ENCODE results near the gene TMIE.

The TMIE gene

GRCh38 chr3:46669191-46669999 is 31.8 kb upstream of the TMIE start:
- no peak for DNase-seq

- DNase-seq, result no peak
Observed at GRCh38 chr3:46670000-46670890, 30.9 kb upstream of the TMIE start.

- DNase-seq, result no peak
Observed at GRCh38 chr3:46670891-46671427, 30.2 kb upstream of the TMIE start.

- DNase-seq, result no peak
Observed at GRCh38 chr3:46671541-46672348, 29.4 kb upstream of the TMIE start.

- no peak for DNase-seq
Observed at GRCh38 chr3:46672349-46672695, 28.9 kb upstream of the TMIE start.

- DNase-seq, result no peak
Observed at GRCh38 chr3:46673151-46674030, 27.8 kb upstream of the TMIE start.

- no peak for DNase-seq
Observed at GRCh38 chr3:46674031-46674845, 27.0 kb upstream of the TMIE start.

- DNase-seq, result no peak
Observed at GRCh38 chr3:46675426-46675825, 25.8 kb upstream of the TMIE start.

GRCh38 chr3:46675843-46676567 is 25.2 kb upstream of the TMIE start:
- no peak for DNase-seq

GRCh38 chr3:46676601-46677410 is 24.4 kb upstream of the TMIE start:
- no peak for DNase-seq

- DNase-seq, result no peak
Observed at GRCh38 chr3:46677411-46677726, 23.8 kb upstream of the TMIE start.

- DNase-seq, result no peak
Observed at GRCh38 chr3:46678280-46678679, 22.9 kb upstream of the TMIE start.

- DNase-seq, result no peak
Observed at GRCh38 chr3:46679681-46680080, 21.5 kb upstream of the TMIE start.

GRCh38 chr3:46680298-46680826 is 20.8 kb upstream of the TMIE start:
- no peak for DNase-seq

- no peak for DNase-seq
Observed at GRCh38 chr3:46681387-46681786, 19.8 kb upstream of the TMIE start.

GRCh38 chr3:46681856-46682540 is 19.2 kb upstream of the TMIE start:
- DNase-seq, result no peak

- DNase-seq, result no peak
Observed at GRCh38 chr3:46682974-46683373, 18.2 kb upstream of the TMIE start.

GRCh38 chr3:46684891-46685290 is 16.3 kb upstream of the TMIE start:
- no peak for DNase-seq

GRCh38 chr3:46685446-46685845 is 15.7 kb upstream of the TMIE start:
- no peak for DNase-seq
